Parathyroid adenoma (tissue), 2 donors: Measurements from ENCODE around the gene TRPC4.

Experiments
- H2AFZ ChIP-seq: fragments of 300-600 bp; sonication (generic); one replicate; pipeline ENCODE4 v1.7.0; 2017; ENCODE audit warnings: antibody characterized with exemption, mild to moderate bottlenecking
- H3K27ac ChIP-seq: fragments of 300-600 bp; sonication (generic); one replicate; pipeline ENCODE4 v1.7.0; 2017
- H3K27me3 ChIP-seq: fragments of 300-600 bp; sonication (generic); one replicate; pipeline ENCODE4 v1.7.0; 2017; ENCODE audit warnings: low read length; ENCODE audit not compliant: control insufficient read depth, insufficient read depth
- H3K36me3 ChIP-seq: fragments of 300-600 bp; sonication (generic); one replicate; pipeline ENCODE4 v1.7.0; 2017; ENCODE audit warnings: low read length; ENCODE audit not compliant: control insufficient read depth, insufficient read depth
- H3K4me1 ChIP-seq: fragments of 300-600 bp; sonication (generic); one replicate; pipeline ENCODE4 v1.7.0; 2017; ENCODE audit warnings: control low read depth
- H3K4me2 ChIP-seq: fragments of 300-600 bp; sonication (generic); one replicate; pipeline ENCODE4 v1.7.0; 2017; ENCODE audit warnings: low read length
- H3K4me3 ChIP-seq: fragments of 300-600 bp; sonication (generic); one replicate; pipeline ENCODE4 v1.7.0; 2017; ENCODE audit warnings: low read depth, low read length
- H3K79me2 ChIP-seq: fragments of 300-600 bp; sonication (generic); one replicate; pipeline ENCODE4 v1.7.0; 2017; ENCODE audit warnings: control low read depth
- H3K9ac ChIP-seq: fragments of 300-600 bp; sonication (generic); one replicate; pipeline ENCODE4 v1.7.0; 2017; ENCODE audit warnings: mild to moderate bottlenecking
- H3K9me3 ChIP-seq: fragments of 300-600 bp; sonication (generic); one replicate; pipeline ENCODE4 v1.7.0; 2017; ENCODE audit warnings: low read length; ENCODE audit not compliant: control insufficient read depth
- CTCF ChIP-seq: fragments of 300-600 bp; sonication (generic); IDR thresholded peaks from one replicate; pipeline ENCODE4 v1.7.0; 2017; ENCODE audit warnings: antibody characterized with exemption, mild to moderate bottlenecking
- donor health status: primary hyperparathyroidism.

TRPC4 gene

GRCh38 chr13:37752146-37752545 is 117.4 kb downstream of the TRPC4 start:
- Histone ChIP-seq H3K4me1 (no peaks in the 10 kb centered on the region), H3K4me2 (no peak overlapping the region), H3K9me3 (no peaks in the 10 kb centered on the region), H3K27ac (no peak overlapping the region), H2AFZ (no peak overlapping the region), H3K79me2 (no peaks in the 10 kb centered on the region), H3K4me3 (no peak overlapping the region), H3K27me3 (no peaks in the 10 kb centered on the region), H3K9ac (no peak overlapping the region), H3K36me3 (no peaks in the 10 kb centered on the region)
- TF ChIP-seq CTCF: no peak

- no peaks in the 10 kb centered on the region for H3K9me3 ChIP-seq
- TF ChIP-seq CTCF: no peak
- no peak overlapping the region for H3K27ac ChIP-seq
- H3K4me1 ChIP-seq: no peaks in the 10 kb centered on the region
- no peaks in the 10 kb centered on the region for H3K36me3 ChIP-seq
- H3K79me2 ChIP-seq: no peaks in the 10 kb centered on the region
- no peak overlapping the region for H3K4me2 ChIP-seq
- no peak overlapping the region for H3K4me3 ChIP-seq
- H2AFZ ChIP-seq: no peak overlapping the region
- H3K9ac ChIP-seq: no peak overlapping the region
- no peaks in the 10 kb centered on the region for H3K27me3 ChIP-seq
Measured at GRCh38 chr13:37751025-37751424, 118.5 kb downstream of the TRPC4 start.

- H2AFZ ChIP-seq: no peak overlapping the region
- H3K9ac ChIP-seq: no peak overlapping the region
- no peaks in the 10 kb centered on the region for H3K36me3 ChIP-seq
- H3K9me3 ChIP-seq: no peaks in the 10 kb centered on the region
- no peaks in the 10 kb centered on the region for H3K27me3 ChIP-seq
- no peaks in the 10 kb centered on the region for H3K4me1 ChIP-seq
- no peaks in the 10 kb centered on the region for H3K79me2 ChIP-seq
- H3K27ac ChIP-seq: no peak overlapping the region
- TF ChIP-seq CTCF: no peak
- H3K4me3 ChIP-seq: no peak overlapping the region
- H3K4me2 ChIP-seq: no peak overlapping the region
Measured at GRCh38 chr13:37748913-37749312, 120.7 kb downstream of the TRPC4 start.

- H3K36me3 ChIP-seq: no peaks in the 10 kb centered on the region
- no peak overlapping the region for H2AFZ ChIP-seq
- no peak for TF ChIP-seq CTCF
Measured at GRCh38 chr13:37747071-37747612, 122.4 kb downstream of the TRPC4 start.

GRCh38 chr13:37741536-37741935 is 128.0 kb downstream of the TRPC4 start:
- TF ChIP-seq CTCF: no peak
- no peaks in the 10 kb centered on the region for H3K27me3 ChIP-seq
- H3K4me1 ChIP-seq: no peaks in the 10 kb centered on the region
- no peak overlapping the region for H3K9ac ChIP-seq
- no peaks in the 10 kb centered on the region for H3K9me3 ChIP-seq
- H3K4me2 ChIP-seq: no peak overlapping the region
- no peaks in the 10 kb centered on the region for H3K79me2 ChIP-seq
- H3K27ac ChIP-seq: no peak overlapping the region
- no peak overlapping the region for H3K4me3 ChIP-seq
- no peak overlapping the region for H2AFZ ChIP-seq
- H3K36me3 ChIP-seq: no peaks in the 10 kb centered on the region

More at GRCh38 chr13:37747071-37747612, 122.4 kb downstream of the TRPC4 start:
- Histone ChIP-seq H3K4me2 (no peak overlapping the region), H3K27me3 (no peaks in the 10 kb centered on the region), H3K27ac (no peak overlapping the region), H3K4me3 (no peak overlapping the region), H3K4me1 (no peaks in the 10 kb centered on the region), H3K9ac (no peak overlapping the region), H3K9me3 (no peaks in the 10 kb centered on the region), H3K79me2 (no peaks in the 10 kb centered on the region)
